Fibroblast of the aortic adventitia (primary cell): ENCODE data around the gene CYB5R2. TPM values are rescaled to one million over a fixed set of nuclear protein-coding genes. Genes with fewer than 3 reads are reported as not detected.

ENCODE experiments used
- DNase-seq: peaks from one replicate; pipeline ENCODE4 v3.0.0-alpha.2; 2010; ENCODE audit warnings: low read depth
- H3K4me3 ChIP-seq: 2 replicates; pipeline ENCODE4 v1.5.1; 2011; ENCODE audit warnings: low read depth, mild to moderate bottlenecking, control low read depth, low read length, moderate library complexity
- total RNA-seq: library from RNA; depleted of rRNA; stranded (reverse); fragments of >200 nt; gene quantifications from 2 replicates; pipeline ENCODE4 v1.2.3, GENCODE V29; 2012; ENCODE audit warnings: low replicate concordance
- TF ChIP-seq, protein P1 (sequence below): IDR thresholded peaks from 2 replicates; pipeline ENCODE4 v1.5.1; 2011; ENCODE audit warnings: mild to moderate bottlenecking, low read length, control low read depth, inconsistent platforms; ENCODE audit not compliant: insufficient read depth

The CYB5R2 gene
- total RNA-seq, 1 donor, result 11.2 TPM

DNA sequence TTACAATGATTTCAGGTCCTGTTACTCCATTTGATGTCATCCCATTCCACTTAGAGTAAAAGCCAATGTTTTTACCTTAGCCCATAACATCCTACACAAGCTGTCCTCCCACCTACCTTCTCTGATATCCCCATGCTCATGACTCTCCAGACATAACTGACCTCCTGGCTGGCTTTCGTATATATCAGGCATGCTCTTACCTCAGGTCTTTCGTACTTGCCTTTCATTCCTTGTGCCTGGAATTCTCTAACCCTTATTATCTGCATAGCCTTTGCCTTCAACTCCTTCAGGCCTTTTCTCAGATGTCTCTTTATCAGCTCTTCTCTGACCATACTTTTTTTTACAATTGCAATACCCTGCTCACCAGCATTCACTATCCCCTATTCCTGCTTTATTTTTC is 10.3 kb upstream of the CYB5R2 start:
- TF ChIP-seq, protein P1, sequence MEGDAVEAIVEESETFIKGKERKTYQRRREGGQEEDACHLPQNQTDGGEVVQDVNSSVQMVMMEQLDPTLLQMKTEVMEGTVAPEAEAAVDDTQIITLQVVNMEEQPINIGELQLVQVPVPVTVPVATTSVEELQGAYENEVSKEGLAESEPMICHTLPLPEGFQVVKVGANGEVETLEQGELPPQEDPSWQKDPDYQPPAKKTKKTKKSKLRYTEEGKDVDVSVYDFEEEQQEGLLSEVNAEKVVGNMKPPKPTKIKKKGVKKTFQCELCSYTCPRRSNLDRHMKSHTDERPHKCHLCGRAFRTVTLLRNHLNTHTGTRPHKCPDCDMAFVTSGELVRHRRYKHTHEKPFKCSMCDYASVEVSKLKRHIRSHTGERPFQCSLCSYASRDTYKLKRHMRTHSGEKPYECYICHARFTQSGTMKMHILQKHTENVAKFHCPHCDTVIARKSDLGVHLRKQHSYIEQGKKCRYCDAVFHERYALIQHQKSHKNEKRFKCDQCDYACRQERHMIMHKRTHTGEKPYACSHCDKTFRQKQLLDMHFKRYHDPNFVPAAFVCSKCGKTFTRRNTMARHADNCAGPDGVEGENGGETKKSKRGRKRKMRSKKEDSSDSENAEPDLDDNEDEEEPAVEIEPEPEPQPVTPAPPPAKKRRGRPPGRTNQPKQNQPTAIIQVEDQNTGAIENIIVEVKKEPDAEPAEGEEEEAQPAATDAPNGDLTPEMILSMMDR, result no peak
- H3K4me3 ChIP-seq, result no peak overlapping the region
- no peak for DNase-seq

DNA sequence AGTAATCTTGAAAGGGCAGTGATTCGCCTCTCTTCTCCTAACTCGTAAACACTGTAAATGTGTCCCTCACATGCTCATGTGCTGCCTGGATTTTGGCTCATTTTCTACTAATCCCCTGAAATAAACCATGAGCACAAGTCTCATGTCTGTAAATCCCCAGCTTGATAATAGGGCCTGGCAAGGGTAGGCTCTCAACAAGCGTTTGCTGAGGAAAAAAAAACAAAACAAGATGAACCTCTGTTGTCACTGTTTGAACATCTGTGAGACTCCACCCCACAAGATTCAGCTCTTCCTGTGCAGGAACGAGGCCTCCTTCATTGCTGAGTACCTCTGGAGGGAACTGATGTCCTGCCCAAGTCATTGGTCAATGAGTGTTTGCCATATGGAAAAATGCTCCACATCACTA is 4.5 kb upstream of the CYB5R2 start:
- TF ChIP-seq, protein P1, result no peak
- peak; percentile 56 for DNase-seq
- H3K4me3 ChIP-seq, result no peak overlapping the region

DNA sequence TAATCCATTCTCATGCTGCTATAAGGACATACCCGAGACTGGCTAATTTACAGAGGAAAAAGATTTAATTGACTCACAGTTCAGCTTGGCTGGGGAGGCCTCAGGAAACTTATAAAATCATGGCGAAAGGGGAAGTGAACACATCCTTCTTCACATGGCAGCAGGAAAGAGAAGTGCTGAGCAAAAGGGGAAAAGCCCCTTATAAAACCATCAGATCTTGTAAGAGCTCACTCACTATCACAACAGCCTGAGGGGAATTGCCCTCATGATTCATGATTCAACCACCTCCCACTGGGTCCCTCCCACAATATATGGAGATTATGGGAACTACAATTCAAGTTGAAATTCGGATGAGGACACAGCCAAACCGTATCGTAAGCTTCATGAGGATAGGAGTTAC is 3.8 kb upstream of the CYB5R2 start:
- DNase-seq, result peak; percentile 43
- no peak overlapping the region for H3K4me3 ChIP-seq
- TF ChIP-seq, protein P1, result no peak

DNA sequence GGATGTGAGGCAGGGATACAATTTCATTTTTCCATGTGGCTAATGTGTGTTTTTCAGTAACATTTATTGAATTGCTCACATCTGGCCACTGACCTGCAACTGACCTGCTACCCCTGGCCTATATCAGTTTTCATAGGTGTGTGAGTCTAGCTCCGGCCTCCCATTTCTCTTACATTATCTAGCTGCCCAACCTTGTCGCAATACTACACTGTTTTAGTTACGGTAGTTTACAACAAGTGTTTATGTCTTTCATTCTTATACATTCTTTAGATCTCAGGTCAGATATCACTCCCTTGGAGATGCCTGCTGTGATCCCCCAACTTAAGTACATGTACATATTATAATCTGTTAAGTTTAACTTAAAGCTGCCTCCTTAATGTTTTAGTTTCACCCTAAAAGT is 2.3 kb upstream of the CYB5R2 start:
- H3K4me3 ChIP-seq, result no peak overlapping the region
- no peak for DNase-seq
- TF ChIP-seq, protein P1, result no peak

DNA sequence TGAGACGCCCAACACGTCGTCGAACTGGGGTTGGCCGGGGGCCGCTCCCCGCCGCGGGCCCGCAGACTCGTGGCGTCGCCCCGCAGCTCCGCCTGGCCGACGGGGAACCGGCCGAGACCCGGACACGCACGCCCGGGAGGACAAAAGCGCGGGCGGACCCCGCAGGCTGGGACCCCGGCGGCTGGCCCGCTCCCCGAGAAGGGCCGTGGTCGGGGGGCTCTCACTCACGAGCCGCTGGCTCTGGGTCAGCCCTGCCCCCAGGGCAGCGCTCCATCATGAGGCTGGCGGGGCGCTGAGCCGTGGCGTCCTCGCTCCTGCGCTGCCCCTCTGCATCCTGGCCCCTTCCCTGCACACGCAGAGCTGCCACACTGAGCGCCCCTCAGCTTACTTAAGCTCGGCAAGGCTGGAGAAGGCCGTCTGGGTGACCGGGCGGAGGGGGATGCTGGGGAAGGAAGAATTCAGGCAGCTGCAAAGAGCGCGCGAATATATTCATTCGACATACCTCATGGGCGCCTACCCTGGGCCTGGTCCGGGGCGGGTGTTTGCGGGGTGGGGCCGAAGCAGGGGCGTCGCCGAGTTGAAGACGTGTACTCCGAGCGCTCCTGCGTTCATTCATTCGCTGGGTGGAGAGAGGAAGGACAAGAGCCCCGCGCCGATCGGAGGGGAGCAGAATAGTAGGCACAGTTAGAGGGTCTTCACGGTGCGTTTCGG is 579 bp upstream of the CYB5R2 start:
- peak; percentile 13 for DNase-seq
- TF ChIP-seq, protein P1, result no peak
- peak overlapping the region; percentile 61 for H3K4me3 ChIP-seq

DNA sequence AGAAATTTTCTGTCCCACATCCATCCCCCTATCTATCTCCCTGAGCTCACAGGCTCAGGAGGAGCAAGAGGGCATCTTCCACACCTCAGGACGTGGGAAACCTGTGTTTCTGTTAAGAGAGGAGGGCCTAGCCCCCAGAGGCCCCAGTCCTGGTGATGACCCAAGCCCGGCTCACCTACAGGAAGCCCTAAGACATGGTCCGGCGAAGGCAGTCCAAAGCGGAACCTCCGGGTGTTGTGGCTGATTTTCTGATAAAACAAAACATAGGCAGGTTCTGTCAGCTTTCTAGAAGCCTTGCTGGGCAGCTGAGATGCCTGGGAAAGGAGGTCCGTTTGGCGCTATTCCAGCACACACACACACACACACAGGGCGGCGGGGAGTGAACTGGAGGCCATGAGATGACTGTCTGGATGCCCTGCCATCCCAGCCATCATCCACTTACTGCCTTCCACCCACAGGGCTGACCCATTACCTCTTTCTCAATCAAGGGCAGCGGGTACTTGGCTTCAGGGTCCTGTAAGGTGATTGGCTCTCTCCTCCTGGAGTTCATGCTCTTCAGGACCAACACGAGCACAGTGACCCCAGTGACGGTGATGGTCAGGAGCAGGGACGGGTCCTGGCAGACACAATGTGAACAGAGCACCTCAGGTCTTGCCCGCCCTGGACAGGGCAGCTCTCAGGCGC is 882 bp downstream of the CYB5R2 start:
- TF ChIP-seq, protein P1, result no peak
- DNase-seq, result no peak
- peak overlapping the region; percentile 61 for H3K4me3 ChIP-seq
